HuH-7.5 (cell line): Measurements from ENCODE around the gene C5.

ENCODE experiments used
- DNase-seq: peaks from one replicate; pipeline ENCODE4 v3.0.0; 2011; ENCODE audit warnings: low spot score

The C5 gene

GRCh38 chr9:120924698-120925534 lies 125.2 kb downstream of the C5 start:
- DNase-seq, result no peak

DNA sequence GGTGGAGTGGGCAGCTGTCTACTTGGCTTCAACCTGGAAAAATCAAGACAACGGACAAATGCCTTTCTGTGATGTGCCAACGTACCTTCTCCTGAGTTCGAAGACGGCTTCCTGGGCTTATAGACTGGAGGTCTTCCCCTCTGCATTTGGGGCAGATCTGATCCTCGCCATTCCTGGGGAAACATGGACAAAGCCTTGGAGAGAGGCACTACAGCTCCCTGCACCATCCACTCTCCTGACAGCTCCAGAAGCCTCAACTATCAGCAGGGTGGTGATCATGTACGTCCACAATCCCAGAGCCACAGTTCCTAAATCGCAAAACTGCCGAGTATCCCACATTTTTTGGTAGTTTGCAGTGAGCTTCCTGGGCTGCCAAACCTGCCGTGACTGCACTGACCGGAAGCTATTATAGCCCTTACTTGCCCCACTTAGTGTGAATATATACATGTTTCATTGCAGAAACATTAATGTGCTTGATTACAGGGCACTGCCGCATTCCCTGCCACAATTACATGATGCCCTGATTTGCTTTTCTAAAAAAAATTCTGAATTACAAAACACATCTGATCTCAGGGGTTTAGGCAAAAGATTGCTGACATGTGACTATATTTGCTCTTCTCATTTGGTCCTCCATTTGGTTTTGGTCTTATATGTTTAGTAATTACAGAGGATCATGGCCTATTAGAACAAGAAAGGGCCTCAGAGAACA lies 126.3 kb downstream of the C5 start:
- no peak for DNase-seq

DNA sequence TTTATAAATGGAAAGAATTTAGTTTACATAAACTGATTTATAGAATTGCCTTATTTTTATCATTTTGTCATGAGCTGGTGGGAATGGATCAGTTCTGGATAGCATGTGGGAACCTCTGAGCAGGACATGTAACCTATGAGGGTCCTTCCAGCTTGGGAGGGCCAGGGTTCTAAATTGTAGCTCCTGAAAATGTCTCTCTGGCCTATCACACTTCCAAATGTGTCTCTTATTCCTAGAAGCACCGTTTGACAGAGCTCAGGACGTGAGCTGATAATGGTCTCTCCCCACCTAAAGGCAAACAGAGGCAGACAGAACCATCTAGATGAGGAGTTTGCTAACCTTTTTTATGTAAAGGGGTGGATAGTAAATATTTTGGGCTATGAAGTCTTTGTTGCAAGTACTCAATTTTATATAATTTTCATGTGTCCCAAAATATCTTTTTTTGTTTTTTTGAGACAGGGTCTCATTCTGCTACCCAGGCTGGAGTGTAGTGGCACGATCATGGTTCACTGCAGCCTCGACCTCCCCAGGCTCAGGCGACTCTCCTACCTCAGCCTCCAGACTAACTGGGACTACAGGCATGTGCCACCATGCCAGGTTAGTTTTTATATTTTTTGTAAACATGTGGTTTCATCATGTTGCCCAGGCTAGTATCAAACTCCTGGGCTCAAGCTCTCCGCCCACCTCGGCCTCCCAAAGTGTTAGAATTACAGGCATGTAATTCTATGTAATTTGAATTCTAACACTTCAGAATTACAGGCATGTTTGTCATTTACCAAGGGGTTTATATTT lies 127.5 kb downstream of the C5 start:
- no peak for DNase-seq

DNA sequence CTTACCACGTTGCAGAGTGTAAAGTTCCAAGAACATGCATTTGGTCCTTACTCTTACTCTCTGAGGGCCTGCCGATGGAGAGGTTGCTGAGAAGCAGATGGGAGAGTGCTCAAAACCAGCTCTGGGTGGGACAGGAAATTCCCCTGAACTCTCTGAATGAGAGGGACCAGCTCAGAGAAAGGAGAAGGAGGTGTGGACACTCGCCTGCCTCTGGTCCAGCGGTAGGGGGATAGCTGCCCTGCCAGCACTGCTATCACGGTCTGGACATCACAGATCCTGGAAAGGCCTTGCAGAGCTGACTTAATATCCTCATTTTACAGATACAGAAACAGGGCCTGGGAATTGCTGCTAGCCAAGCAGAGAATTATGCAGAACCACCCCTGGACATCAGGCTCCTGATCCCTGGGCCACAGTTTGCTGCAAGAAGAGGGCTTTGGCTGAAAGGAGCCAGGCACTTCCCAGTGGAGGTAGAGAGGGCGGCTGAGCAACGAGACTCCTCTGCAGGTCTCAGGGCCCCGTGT lies 128.4 kb downstream of the C5 start:
- DNase-seq, result no peak

GRCh38 chr9:120920806-120921178 lies 129.3 kb downstream of the C5 start:
- DNase-seq, result no peak

- DNase-seq, result no peak
Observed at GRCh38 chr9:120919843-120920805, 130.0 kb downstream of the C5 start.

- no peak for DNase-seq
Observed at GRCh38 chr9:120918931-120919842, 130.9 kb downstream of the C5 start.

DNA sequence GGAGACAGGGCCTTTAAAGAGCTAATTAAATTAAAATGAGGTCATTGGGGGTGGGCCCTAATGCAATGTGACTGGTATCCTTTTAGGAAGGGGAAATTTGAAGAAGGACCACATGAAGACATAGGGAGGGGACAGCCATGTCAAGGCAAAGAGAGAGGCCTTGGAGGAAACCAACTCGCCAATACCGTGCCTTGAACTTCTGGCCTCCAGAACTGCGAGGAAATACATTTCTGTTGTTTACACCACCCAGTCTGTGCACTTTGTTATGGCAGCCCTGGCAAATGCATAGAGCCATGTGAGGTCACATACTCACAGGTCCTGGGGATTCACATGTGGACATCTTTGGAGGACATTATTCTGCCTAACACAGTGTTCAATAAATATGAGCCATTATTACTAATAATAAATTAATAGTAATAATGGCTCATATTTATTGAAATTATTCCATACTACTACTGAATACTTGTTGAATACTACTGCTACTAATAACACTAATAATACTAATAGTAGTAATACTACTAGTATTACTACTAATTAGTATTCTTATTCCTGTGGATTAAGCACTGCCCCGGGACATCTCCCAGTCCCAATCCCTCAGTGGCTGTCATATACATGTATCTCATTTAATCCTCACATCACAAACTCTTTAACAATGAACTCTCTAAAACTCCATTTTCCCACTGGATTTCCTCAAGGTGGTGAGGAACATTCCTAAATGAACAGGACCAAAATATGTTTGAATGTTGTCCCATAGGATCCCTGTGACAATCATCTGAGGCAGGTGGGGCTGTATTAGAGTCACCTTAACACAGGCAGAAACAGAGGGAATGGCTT lies 131.9 kb downstream of the C5 start:
- DNase-seq, result no peak

- no peak for DNase-seq
Observed at GRCh38 chr9:120916991-120917880, 132.8 kb downstream of the C5 start.

DNA sequence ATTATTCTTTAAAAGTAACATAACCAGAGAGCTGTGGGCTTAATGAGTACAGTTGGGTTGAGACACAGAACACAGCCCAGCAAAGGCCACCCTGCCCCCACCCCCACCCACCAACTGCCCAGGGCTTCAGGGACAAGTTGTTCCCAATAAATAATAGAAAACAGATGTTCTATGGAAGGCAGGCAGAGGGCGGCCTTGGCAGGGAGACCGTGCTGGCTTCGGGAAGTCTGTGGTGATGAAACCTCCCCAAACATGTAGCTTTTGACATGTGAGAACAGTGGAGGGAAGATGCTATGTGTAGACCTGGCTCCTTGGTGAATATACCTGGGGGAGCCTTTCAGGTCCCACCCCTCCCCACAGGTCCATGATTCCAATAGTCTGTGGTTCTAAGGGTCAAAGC lies 133.5 kb downstream of the C5 start:
- no peak for DNase-seq

DNA sequence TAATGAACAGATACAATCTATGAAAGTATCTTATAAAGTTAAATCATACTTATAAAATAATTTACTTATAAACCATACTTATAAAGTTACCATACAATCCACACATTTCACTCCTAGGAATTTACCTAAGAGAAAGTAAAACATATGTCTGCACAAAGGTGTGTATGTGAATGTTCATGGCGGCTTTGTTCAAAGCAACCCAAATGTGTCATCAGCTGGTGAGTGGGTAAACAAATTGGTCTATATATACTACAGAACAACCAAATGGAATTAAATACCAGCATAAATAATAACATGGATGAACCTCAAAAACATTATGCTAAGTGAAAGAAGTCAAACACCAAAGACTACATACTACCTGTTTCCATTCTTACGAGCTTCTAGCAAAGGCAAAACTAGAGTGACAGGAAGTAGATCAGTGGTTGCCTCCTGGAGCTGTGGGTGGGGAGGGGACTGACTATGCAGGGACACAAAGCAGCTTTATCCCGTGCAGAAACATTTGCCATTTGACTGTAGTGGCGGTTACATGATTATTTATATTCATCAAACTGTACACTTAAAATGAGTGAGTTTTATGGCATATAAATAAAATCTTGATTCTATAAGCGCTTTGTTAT lies 134.1 kb downstream of the C5 start:
- no peak for DNase-seq

DNA sequence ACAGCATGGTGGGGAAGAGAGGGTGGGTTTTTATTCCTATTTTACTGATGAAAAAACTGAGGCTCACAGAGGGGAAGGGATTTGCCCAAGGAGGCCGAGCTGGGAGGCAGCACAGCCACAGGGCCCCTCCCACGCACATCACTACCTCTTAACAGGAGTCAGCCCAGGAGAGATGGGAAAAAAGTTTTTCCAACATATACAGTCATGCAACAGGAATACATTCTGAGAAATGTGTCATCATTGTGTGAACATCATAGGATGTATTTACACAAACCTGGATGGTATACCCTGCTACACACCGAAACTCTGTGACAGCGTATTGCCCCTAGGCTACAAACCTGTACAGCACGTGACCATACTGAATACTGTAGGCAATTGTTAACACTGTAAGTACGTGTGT lies 135.1 kb downstream of the C5 start:
- DNase-seq, result no peak

- no peak for DNase-seq
Observed at GRCh38 chr9:120914396-120914795, 135.7 kb downstream of the C5 start.

DNA sequence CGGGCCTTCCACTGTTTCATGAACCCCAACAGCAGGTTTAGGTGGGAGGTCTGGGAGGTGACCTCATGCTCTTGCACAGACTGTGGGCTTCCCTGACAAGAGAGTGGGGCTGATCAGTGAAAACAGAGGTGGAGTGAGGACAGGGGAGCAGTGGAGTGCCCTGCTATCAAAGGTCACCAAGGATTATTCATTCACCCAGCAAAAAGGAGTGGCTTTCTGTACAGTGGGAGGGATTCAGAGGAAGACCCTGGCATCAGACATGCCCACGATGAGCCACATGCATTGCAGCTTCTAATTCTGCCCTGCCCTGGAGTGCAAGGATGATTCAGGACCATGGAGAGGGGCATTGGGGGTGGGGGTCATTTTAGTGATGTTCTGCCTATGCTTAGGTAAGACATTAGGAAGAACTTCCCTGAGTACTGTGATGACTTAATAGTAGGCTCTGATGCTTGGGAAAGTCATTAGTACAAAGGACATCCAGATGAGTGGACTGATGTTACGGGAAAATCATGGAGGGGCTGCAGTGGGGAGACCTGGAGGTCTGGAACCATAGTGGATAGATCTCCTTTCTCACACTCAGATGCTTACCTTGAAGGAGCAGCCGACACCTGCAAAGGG lies 136.3 kb downstream of the C5 start:
- no peak for DNase-seq

- DNase-seq, result no peak
Observed at GRCh38 chr9:120912958-120913646, 137.0 kb downstream of the C5 start.

GRCh38 chr9:120911295-120911837 lies 138.7 kb downstream of the C5 start:
- no peak for DNase-seq

DNA sequence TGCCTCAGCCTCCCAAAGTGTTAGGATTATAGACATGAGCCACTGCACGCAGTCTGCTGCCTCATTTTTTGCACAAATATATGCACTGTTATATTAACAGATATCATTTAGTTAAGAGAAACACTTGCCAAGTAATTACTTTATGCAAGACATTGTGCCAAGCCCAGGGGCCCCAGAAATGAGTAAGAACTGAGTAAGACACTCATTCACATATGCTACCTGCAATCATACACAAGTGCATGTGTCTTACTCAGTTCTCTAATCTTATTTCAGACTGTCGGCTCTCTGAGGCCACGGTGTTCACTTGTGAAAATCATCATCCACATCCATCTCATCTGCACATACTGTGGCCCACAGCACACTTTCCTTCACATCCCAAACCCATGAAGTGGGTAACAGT lies 139.4 kb downstream of the C5 start:
- DNase-seq, result no peak
